ENCODE data around the gene BOD1L1.

Gene BOD1L1

DNA sequence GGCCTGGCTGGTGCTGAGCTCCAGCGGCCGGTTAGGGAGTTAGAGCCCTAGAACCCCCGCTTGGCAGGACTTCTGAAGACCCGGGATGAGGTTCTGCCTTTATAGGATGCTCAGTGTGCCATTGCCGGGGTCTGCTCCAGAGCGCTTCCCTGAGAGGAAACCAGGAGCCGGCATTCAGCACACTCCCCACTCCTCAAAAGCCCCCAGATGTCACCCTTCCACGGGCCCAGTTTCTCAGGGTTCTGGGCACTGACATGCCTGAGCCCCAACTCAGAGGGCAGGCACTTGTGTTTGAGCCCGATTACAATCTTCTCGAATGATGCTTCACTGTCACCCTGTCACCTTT is 89.7 kb downstream of the BOD1L1 start:
- DNase-seq, result no peak

DNA sequence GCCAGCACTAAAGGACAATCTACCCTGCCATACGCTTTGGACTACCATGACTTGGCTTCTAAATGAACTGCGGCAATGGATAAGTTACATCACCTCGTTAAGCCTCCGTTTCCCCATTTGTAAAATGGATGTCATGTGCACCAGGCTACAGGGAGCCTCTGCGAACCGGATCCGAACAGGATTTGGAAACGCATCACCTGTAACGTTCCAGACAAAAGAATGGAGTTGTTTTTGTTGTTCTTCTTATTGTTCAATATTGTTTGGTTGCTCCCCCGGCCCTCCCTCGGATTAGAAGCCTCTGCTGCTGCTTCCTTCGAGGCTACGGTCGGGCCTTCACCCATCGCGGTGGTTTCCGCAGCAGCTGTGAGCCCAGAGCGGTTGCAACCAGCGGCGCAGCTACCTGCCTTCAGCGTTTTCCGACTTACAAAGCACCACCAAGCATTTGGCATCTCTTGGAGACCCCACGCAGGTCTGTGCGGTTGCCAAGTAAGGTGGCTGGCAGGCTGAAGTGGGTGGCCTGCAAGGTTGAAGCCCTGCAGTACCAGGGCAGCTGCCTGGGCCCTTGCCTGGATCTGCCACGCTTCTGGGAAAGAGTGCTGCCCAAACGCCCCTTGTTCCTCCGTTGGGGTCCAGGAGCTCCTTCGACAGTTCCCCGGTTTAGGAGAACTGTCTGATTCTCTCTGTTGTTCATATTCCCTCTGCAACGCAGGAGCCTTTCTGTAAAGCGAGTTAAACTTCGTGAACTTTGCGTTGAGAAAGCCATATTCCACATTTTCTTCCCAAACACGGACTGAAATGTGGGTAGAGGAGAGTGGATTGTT is 90.3 kb downstream of the BOD1L1 start:
- DNase-seq, result no peak

DNA sequence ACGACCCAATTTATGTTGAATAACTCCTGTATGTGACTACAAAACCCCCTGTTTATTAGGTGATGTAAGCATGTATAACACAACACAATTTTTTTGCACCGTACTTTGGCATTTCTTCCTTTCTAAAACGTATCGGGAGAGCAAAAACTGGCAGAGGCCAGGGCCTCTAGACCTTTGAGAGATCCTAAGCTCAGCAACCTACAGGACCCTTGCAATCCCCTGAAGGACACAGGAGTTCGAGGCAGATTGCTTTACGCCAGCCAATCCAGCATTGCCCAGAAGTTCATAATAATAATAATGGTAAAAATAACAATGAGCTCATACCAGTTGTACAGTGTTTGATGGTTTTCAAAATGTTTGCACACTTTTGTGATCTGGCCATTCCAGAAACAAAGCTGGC is 90.9 kb downstream of the BOD1L1 start:
- DNase-seq, result no peak

DNA sequence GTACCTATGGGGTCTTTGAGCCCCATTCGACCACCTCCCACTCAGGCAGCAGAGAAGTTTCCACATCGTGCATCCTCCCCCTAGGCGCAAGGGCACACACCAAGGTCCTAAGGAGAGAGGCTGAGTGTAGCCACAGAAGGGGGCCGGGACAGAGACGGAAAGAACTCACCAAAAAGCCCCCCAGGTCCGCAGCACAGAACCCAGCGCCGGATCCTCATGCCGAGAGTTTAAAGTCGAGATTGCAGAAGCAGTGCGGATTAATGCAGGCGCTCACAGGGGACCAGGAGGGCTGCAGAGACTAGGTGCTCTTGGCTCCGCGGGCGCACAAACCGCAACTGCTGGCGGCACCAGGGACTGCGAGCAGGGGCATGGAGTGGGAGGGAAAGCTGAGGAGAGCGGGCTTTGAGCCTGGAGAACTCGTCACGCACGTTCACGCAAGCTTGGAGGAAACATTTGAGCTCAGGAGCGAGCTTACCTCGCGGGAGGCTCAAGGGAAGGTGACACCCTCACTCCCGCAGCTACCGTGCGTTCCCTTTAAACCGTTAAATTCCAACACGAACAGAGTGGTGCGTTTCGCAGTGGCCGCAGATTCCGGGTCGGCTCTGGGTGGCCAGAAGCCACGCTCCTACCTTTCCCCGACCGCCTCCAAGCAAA is 91.7 kb downstream of the BOD1L1 start:
- no peak for DNase-seq

DNA sequence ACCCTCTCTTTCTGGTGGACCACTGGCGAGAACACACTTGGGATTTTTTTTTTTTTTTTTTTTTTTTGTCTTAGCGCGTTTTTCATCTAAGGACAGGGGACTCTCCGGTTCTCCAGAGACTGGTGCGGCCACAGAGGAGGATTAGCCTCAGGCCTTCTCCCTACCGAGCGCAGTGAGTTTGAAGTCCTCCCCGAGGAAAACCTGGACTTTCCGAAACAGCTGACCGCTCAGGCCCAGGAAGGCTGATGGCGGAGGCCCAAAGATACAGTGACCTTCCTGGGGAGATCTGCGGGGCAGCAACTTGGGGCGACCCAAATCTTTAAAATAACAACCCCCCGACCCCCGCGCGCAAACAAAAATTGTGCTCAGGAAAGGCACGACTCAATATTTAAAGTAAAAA is 92.4 kb downstream of the BOD1L1 start:
- no peak for DNase-seq

DNA sequence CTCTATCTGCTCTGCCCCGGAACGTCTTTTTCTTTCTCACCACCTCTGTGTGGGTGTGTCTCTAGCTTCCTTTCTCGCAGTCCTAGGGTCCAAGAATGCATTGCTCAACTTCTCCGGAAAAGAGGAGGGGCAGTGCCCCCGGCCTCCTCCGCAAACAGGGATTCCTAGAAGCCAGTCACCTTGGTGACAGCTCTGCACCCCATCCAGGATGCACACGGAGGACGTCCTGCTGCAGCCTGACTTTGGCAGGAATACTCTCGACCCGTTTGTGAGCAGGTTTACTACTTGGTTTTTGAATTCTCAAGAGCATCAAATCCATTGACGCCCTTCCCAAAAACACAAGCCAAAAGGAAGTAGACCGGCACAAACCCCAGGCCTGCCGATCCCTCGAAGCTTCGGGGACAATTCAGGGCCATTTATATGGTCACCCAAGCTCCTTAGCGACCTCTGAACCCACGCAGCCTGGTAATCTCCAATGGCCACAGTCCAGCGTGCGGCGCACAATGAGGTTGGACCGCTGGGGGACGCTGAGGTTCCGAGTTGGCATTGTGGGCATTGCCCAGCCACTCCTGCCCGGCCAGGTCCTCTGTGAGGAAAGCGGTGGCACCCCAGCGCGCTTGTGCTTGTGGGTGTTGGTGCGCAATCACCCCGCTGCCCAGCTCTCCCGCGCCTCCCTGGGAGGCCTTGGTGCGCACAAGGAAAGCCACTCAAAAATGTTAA is 93.0 kb downstream of the BOD1L1 start:
- no peak for DNase-seq

DNA sequence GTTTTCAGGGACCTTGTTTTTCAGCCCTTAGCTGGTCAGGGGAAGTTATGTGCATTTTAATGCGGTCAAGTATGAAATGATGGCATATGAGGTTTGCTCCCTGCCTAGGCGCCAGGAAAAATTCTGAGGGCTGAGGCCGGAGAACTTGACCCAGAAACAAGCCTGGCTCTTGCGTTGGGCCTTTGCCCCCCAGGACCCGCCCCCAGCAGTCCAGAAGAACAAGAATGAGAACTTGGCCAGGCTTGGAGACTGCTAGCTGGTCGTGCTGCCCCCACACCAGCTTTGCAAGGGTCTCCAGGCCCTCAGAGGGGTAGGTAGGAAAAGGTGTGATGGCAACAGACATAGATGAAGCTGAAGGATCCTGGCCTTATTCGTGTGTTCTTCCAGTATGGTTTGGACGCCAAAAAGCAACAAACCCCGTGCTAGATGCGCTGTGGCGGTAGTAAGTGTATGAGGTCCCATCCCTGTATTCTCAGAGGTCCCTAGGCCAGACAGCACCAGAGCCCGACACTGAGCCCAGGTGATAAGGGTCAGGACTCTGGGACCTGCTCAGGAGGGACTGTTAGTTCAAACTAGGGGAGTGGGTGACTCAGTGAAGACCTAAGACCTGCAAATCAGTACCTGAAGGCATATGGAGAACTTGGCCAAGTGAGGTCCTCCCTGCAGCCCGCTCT is 93.7 kb downstream of the BOD1L1 start:
- DNase-seq, result no peak

DNA sequence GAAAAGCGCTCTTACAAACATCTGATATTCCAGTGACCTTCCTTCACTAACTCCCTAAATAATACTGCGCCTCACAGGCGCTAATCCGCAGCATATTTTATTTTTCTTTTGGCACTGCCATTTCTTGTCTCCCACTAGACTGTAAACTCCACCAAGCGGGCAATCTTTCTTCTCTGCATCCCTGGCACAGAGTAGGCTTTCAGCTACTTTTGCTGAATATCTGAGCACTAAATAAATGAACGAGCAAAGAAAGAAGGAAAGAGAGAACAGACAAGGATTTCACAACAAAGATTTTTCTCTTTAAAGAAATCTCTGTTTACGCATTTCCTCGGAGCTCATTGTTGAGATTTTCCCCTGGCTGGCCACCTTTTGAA is 95.9 kb downstream of the BOD1L1 start:
- no peak for DNase-seq

DNA sequence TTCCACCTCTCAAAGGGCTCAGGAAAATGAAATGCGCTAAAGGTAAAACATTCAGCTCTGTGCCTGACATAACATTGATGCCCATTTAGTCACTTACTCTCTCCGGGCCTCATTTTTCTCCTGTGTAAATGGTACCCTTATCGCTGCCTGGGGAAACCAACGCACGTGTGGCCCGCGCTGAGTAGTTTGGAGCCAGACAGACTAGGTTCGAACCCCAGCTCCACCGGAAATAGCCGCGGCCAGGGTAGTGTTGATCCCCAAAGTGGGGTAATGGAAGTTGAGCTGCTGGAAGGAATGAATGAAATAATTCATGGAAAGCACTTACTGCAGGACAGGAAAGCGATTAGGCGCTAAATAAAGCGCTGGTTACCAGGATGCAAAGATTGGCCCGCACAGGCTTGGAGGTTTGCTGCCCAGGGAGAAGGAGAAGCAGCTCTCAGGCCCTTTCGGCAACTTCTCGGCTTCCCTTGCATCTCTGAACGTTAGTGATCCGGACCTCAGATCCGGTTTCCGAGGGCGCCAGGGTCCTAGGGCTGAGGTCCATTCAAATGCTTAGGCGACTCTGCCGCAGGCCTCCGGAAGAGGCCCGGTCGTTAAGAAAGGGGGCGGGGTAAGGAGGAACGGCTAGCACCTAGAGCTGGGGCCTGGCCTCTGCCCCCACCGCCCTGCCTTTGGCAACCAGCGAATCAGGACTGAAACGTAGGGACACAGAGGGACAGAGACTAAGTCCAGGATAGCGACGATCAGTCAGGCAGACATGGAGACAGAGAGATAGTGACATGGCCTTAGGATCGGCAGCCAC is 96.5 kb downstream of the BOD1L1 start:
- no peak for DNase-seq

DNA sequence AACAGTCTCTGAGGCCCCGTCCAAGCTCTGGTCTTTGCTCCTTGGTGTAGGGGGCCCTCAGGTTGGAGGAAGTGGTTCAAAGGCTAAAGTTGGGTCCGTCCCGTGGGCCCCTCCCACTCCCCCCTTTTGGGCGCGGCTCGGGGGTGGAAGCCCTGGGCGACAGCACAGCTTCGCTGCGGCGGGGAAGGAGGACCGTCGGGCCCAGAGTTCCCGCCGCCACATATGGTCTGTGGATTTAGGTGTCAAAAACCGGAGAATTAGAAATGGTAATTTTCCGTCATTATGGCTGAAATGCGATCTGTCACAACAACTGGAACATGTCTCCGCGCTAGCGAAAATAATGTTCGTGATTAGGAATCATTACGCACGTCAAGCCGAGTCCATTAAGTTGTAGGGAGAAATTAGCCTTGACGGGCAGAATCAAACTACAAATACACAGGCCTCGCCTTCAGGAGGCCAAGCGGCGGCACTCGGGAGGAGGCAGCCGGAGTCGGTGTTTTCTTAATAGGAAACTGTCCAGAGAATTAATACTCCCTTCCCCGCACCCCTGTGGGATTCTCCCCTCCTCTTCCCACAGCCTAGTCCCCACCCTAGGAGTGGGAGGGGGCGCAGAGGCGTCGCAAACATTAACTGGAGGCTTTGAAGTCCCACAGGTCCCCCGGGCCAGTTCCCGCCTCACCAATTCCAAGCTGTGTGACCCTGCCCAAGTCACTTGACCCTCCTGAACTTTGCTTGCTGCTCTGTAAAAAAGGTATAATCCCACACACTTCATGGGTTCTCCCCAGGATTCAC is 98.2 kb downstream of the BOD1L1 start:
- DNase-seq, result peak; percentile 14

DNA sequence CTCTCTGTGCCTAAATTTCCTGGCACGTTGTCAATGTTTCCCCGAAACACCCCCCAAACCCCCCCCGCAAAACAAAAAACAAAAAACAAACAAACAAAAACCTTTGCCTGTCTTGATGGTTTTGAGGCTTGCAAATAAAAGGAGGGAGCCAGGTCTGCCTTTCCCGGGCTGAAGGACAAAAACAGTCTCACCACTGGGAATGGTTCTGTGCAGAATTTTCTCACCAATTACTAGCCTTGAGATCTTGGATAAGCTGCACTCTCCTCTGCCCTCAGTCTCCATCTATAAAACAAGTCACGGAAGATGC is 98.8 kb downstream of the BOD1L1 start:
- no peak for DNase-seq

DNA sequence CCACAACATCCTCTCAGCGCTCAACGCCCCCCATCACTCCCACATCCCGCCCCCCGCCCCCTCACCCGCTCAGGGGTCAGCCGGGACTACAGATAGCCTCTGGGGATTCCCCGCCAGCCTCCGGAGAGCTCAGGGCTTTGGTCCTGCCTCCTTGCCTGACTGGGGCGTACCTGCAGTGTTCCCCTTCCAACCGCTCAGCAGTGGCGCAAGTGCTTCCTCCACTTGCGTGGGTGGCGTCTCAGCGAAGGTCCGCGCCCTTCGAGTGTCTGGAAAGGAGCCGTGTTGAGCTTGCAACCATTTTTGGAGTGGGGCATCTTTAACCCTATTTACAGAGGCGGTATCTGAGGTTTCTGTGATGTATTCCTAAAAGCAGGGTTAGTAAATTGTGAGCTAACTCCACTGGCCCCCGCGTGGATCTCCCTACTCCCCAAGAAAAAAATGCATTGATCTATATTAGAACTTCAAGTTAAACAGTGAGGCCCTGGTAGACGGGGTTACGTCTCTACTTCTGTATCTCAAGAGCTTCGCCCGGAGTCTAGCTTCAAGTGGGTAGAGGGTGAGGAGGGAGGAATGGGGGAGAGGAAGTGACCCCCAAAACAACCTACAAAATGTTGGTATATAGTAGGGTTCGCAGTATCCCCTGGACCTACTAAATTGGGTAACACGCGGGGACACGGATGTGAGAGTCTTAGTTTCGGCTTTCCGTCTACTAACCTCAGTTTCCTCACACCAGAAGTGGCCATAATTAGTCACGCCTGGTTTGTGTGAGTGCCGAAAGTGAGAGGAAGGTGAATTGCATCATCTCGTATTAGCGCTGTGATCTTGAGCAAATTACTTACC is 99.3 kb downstream of the BOD1L1 start:
- peak; percentile 4 for DNase-seq

DNA sequence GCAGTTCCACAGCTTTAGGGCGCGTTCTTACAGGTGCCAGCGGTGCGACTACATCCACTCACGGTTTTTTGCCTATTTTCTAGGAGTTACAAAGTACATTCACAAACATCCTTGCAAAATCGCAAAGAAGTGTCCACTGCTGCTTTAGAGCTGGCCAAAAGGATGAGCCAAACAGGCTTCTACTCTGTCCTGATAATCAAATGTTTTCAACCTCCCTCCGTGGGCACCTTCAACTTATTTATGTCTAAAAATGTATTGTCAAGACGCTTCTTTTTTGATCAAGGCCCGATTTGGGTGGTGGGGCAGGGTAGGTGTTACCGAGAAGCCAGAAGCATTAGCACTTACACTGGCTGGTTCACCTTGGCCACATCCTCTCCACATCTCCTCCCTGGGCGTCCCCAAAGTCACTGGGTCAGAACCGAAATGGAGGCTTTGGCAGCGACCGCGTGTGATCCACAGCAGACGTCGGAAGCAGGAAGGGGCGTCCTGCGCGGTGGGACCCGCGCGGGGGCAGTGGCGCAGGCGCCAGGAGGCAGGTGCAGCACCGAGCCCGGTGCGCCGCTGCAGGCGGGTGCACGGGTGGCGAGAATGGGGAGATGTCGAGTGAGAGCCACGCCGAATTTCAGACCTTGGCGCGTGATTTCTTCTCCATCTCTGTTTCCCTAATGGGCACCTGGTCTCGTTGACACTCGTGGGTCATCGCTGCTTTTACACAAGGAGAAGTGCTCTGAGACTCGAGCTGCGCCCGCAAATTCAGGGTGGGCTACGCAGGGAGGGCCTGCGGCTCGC is 100.1 kb downstream of the BOD1L1 start:
- no peak for DNase-seq

DNA sequence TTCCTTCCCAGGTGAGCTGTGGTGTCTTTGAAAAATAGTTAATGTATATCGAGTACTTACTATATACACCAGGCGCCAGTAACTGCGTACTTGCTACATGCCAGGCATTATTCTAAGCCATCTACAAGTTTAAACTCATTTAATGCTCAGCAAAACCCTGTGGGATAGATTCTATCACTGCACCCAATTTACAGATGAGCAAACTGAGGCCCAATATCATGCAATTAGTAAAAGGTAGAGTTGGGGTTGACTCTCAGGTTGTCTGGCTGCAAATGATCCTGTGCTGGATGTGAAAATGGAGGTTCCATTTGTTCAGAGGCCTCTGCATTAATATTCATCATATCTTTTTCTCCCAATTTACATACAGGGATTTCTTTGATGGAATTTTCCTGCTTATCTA is 100.9 kb downstream of the BOD1L1 start:
- DNase-seq, result no peak

DNA sequence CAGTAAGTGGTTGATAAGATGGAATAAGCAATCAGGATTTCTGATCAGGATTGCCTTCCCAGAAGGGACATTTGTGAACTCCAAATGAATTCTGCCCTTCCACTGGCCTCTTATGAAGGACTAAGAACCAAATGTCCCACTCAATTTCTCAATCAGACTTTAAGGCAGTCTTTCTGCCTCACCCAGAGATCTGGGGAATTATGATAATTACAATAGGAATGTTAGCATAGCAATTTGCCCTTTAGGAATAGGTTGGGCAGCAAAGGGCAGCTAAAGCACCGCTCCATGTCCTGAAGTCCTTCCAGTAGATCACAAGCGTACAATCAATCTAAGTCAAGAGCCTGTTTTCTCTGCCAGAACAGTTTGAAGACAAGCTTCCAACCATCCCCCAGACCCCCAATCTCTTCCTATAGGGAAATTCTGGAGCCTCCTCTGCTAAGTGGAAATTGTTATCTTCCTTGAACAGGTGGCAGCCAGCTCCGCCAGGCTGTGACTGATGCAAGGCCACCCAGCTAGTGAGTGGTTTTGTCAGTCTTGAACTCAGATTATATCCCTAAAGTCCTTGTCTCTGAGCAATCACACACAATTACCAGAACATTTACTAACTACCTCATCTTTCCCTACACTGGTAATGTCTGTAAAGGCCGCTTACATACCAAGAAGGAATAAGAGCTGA is 101.8 kb downstream of the BOD1L1 start:
- DNase-seq, result no peak

DNA sequence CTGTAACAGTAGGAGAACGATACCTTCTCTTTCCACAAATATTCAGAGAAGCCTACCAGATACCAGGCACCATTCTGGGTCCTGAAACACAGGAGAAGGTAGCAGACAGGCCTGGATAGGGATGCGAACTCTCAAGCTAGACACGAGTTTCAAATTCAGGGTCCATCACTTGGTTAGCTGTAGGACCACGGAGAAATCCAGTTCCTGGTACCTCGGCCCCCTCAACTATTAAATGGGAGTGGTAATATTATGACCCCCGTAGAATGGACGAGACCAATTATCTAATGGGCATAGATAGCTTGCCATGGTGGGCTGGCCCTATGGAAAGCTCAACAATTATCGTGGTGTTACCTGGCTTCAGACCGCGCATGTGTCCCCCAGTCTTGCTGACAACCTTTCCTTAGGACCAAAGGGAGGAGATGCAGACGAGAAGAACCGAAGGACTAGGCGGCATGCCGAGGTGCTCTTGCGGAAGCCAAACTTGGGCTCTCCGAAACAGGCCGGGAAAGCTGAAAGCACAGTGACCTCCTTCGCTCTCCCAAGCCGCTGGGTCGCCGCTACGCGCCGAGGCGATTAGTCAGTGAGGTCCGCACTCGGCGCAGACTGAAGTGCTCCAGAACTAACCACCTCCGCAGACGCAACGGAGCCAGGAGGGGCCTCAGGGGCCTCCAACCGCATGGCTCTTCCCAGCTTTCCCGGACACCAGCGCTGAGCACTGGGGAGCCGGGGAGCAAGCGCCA is 102.9 kb downstream of the BOD1L1 start:
- no peak for DNase-seq

DNA sequence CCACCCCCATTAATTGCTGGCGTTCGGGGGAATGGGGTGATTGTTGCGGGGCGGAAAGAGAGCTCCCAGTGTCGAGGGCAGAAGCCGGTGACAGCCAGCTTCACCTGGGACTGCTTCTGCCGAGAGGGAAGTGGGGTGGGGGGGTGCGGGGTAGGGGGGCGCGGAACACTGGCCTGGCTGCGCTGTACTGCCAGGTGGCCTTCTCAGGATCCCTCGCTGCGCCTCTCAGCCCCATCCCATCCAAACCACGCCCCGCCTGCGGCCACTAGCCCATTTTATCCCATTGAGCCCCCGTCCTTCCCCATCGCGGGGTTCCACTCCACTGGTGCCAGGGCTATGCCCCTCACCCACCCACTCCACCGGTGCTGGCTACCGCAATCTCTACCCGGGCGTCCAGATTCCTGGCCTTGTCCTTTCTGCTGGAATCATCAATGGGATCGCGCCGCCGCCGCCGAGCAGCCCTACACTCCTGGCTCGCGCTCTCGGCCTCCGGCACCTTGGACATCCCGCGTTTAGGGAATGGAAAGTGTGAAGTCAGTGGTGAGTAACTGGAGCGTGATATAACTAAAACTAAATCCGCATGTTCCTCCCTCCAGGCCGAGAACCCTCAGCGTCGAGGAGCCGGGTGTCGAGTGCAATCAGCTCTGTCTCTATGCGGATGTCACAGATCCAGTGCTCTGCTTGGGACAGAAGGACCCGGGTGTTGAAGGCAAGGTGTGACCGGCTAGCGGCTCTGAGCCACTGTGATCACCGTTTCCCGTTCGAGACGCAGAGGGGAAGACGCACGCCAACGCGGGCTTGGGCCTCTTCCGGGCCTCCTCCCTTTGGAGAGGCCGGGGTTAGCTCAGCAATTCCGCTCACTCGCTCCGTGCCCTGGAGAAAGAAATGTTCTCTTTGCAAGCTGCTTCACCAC is 103.7 kb downstream of the BOD1L1 start:
- no peak for DNase-seq

DNA sequence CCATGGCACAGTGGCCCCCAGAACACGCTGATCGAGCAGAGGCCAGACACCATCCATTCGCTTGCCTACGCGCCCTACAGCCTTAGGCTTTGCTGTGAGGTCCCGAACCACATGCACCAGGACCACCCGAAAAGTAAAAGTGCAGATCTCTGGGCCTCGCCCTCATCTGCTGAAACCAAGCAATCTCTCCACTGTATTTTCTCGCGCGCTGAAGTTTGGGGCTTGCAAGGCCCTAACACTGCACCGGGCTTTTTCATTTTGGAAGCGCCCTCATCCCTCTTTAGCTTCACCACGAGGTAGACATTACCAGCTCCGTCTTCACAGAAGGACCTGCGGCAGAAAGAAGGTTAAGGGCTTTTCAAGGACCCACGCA is 104.4 kb downstream of the BOD1L1 start:
- DNase-seq, result no peak

Data from DMS79 treated with DMSO at 0.1 percent for 48 hours (cell line).